B cell (primary cell): ENCODE measurements around the gene ITIH3. TPM values are rescaled to one million over a fixed set of nuclear protein-coding genes. Genes with fewer than 3 reads are reported as not detected.

Source experiments
- ATAC-seq: fragments of 200-7000 bp; cut with Tn5 transposase; one replicate; pipeline ENCODE4 v1.10.0; 2021; ENCODE audit warnings: low read depth, mild to moderate bottlenecking, moderate number of reproducible peaks, moderate library complexity
- CTCF ChIA-PET: fragments of 350-600 bp; sonication (Branson Sonifier 250); formaldehyde crosslinking; loops from one replicate; lab custom pipeline; 2021; ENCODE audit warnings: antibody characterized with exemption, inconsistent platforms; lab: Charles Lee
- POLR2A ChIA-PET: fragments of 350-600 bp; sonication (Branson Sonifier 250); formaldehyde crosslinking; loops from one replicate; lab custom pipeline; 2021; ENCODE audit warnings: antibody characterized with exemption; lab: Charles Lee
- DNase-seq: peaks from one replicate; pipeline ENCODE4 v3.0.0; 2013
- H2AFZ ChIP-seq: 2 replicates; pipeline ENCODE4 v1.6.1; 2012; ENCODE audit warnings: mild to moderate bottlenecking, low read depth, low read length; ENCODE audit not compliant: insufficient read depth, poor library complexity, severe bottlenecking
- H3K27ac ChIP-seq, 2 donors: 1 replicate in 1 of 2; 2 replicates in 1 of 2; pipeline ENCODE4 v1.5.1; 2012 to 2013; ENCODE audit warnings: low read length in 2 of 2, mild to moderate bottlenecking in 2 of 2, moderate library complexity in 1 of 2
- H3K27me3 ChIP-seq, 4 experiments: fragments of 200-600 bp in 1 of 4; sonication (generic) in 1 of 4; replicated peaks in 1 of 4; 1 replicate in 2 of 4; 2 replicates in 2 of 4; pipeline versions ENCODE4 v1.6.1 to v1.7.0; 2013 to 2016; ENCODE audit warnings: low read length in 3 of 4, mild to moderate bottlenecking in 2 of 4, mixed read lengths in 1 of 4, moderate library complexity in 1 of 4; ENCODE audit not compliant: insufficient read depth in 4 of 4, control insufficient read depth in 3 of 4; ENCODE audit errors: control extremely low read depth in 1 of 4
- H3K36me3 ChIP-seq, 2 experiments: replicated peaks in 1 of 2; 1 replicate in 1 of 2; 2 replicates in 1 of 2; pipeline versions ENCODE4 v1.6.1 to v1.7.1; 2013; ENCODE audit warnings: low read length in 1 of 2; ENCODE audit not compliant: insufficient read depth in 2 of 2, control insufficient read depth in 1 of 2; ENCODE audit errors: control extremely low read depth in 1 of 2, extremely low read depth in 1 of 2
- H3K4me1 ChIP-seq, 2 donors: fragments of 200-600 bp in 1 of 2; sonication (generic) in 1 of 2; 1 replicate in 1 of 2; 2 replicates in 1 of 2; pipeline versions ENCODE4 v1.5.1 to v1.6.1; 2013 to 2017; ENCODE audit warnings: low read length in 2 of 2; ENCODE audit not compliant: control insufficient read depth in 2 of 2, insufficient read depth in 2 of 2
- H3K4me2 ChIP-seq: replicated peaks from 2 replicates; pipeline ENCODE3; 2012; ENCODE audit warnings: mild to moderate bottlenecking, low read depth, low read length; ENCODE audit not compliant: poor library complexity, severe bottlenecking
- H3K4me3 ChIP-seq, 5 experiments: fragments of 200-600 bp in 1 of 5; sonication (generic) in 1 of 5; 1 replicate in 3 of 5; 2 replicates in 2 of 5; pipeline versions ENCODE4 v1.5.1 to v1.7.0; 2011 to 2016; ENCODE audit warnings: low read length in 4 of 5, mild to moderate bottlenecking in 4 of 5, low read depth in 2 of 5, control low read depth in 1 of 5, moderate library complexity in 1 of 5; ENCODE audit not compliant: insufficient read depth in 1 of 5; ENCODE audit errors: control extremely low read depth in 1 of 5, extremely low read depth in 1 of 5
- H3K79me2 ChIP-seq: fragments of 200-600 bp; sonication (generic); one replicate; pipeline ENCODE4 v1.6.0; 2016; ENCODE audit warnings: low read length; ENCODE audit not compliant: control insufficient read depth, insufficient read depth
- H3K9ac ChIP-seq: fragments of 200-600 bp; sonication (generic); 2 replicates; pipeline ENCODE4 v1.6.1; 2017; ENCODE audit warnings: mild to moderate bottlenecking, low read length, moderate library complexity
- H3K9me3 ChIP-seq, 3 donors: one replicate each; pipeline versions ENCODE4 v1.6.1 to v1.7.1; 2013; ENCODE audit warnings: low read length in 2 of 3; ENCODE audit not compliant: control insufficient read depth in 2 of 3, insufficient read depth in 1 of 3; ENCODE audit errors: control extremely low read depth in 1 of 3
- H4K20me1 ChIP-seq: 2 replicates; pipeline ENCODE4 v1.6.0; 2012; ENCODE audit warnings: mild to moderate bottlenecking, low read length; ENCODE audit not compliant: insufficient read depth, control insufficient read depth, poor library complexity, severe bottlenecking
- H3K27ac Mint-ChIP-seq: one replicate; pipeline ENCODE4 v1.8.0; 2021; ENCODE audit warnings: mixed read lengths
- H3K27me3 Mint-ChIP-seq: one replicate; pipeline ENCODE4 v1.8.0; 2021; ENCODE audit warnings: mixed read lengths
- H3K4me1 Mint-ChIP-seq: one replicate; pipeline ENCODE4 v1.8.0; 2021; ENCODE audit warnings: mixed read lengths
- H3K4me3 Mint-ChIP-seq: one replicate; pipeline ENCODE4 v1.8.0; 2021; ENCODE audit warnings: mixed read lengths
- H3K9me3 Mint-ChIP-seq: one replicate; pipeline ENCODE4 v1.8.0; 2022; ENCODE audit warnings: mixed read lengths; ENCODE audit not compliant: insufficient read depth
- EZH2 ChIP-seq: IDR thresholded peaks from 2 replicates; pipeline ENCODE4 v1.6.1; 2012; ENCODE audit warnings: borderline replicate concordance, low read depth, mild to moderate bottlenecking, moderate library complexity, low read length; ENCODE audit not compliant: insufficient read depth, poor library complexity, severe bottlenecking
- WGBS: methylation state at CpG from one replicate; pipeline ENCODE4 v1.1.5; 2013; ENCODE audit warnings: missing lambda C conversion rate; ENCODE audit not compliant: insufficient coverage; 5-methylcytosine and 5-hydroxymethylcytosine counted together
- intact Hi-C: fragments of 100-400 bp; cut with micrococcal nuclease; formaldehyde crosslinking; loops from one replicate; pipeline ENCODE4 v1.10.0; 2022
- polyA plus RNA-seq: library from polyadenylated mRNA; depleted of rRNA; stranded (reverse); fragments of >200 nt; gene quantifications from 2 replicates; pipeline ENCODE4 v1.2.3, GENCODE V29; 2012
- total RNA-seq, 2 donors: library from RNA; stranded (reverse); fragments of 120-200 nt in 1 of 2; gene quantifications; 1 replicate in 1 of 2; 2 replicates in 1 of 2; pipeline versions ENCODE4 v1.2.3 to v1.2.4, GENCODE V29; 2013 to 2022
- TF ChIP-seq, protein P1 (sequence below): fragments of 200-600 bp; IDR thresholded peaks from one replicate; pipeline ENCODE4 v1.8.0; 2022; ENCODE audit warnings: antibody characterized with exemption, mild to moderate bottlenecking

ITIH3 gene
- total and polyA plus RNA-seq, 2 donors (not counting 1 experiment from before 2014, with no cell fraction given), result not detected

DNA sequence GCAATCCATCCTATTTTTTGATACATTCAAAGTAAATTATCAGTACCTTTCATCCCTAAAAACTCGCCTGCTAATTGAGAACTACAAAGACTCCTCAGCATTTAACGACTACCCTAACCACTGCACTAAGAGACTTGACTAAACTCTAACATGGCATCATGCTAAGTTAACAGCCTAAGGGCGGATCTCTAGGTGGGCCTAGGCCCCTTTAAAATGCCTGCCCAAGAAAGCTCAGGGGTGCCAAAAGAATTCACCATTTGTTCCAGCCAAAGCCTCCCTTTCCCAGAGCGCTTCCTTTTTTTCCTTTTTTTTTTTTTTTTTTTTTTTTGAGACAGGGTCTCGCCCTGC, 23.3 kb upstream of the ITIH3 start:
- Histone ChIP-seq H3K27ac (peak overlapping the region; percentile 71 to 89), H4K20me1 (no peaks in the 10 kb centered on the region), H3K9ac (peak overlapping the region; percentile 85), H3K9me3 (no peaks in the 10 kb centered on the region), H3K4me3 (peak overlapping the region; percentile 57 to 85 (median 70)), H3K36me3 (peaks cover 0 to 2% of the 10 kb centered on the region in 2 experiments), H3K27me3 (no peaks in the 10 kb centered on the region), H3K4me1 (peaks cover 9 to 12% of the 10 kb centered on the region in 2 donors), H3K4me2 (peak overlapping the region; percentile 90), H3K79me2 (peaks cover 12% of the 10 kb centered on the region), H2AFZ (peak overlapping the region; percentile 87)
- WGBS, result 70% methylated on average over 5 of the region's 5 CpGs
- no peaks in the 10 kb centered on the region for H3K27me3 Mint-ChIP-seq
- intact Hi-C loops, result loop anchor here (1.0 to 2.0 kb wide), 4 partner anchors 8 to 273 kb away; partner anchors contain the start of genes SPCS1 and STIMATE
- ChIA-PET POLR2A (interaction anchor here (0.6 to 2.0 kb wide), 5 partner anchors 8 to 1271 kb away, joined by 3 to 15 read pairs (median 3); partner anchors contain the start of genes DCAF1, GLT8D1 and SPCS1), CTCF (interaction anchor here (1.1 to 2.5 kb wide), 4 partner anchors 8 to 275 kb away, joined by 4 to 9 read pairs (median 6); partner anchors contain the start of gene SFMBT1)
- H3K27ac Mint-ChIP-seq, result peak overlapping the region; percentile 98
- H3K4me1 Mint-ChIP-seq, result peaks cover 18% of the 10 kb centered on the region
- DNase-seq (no peak), ATAC-seq (no peak)
- H3K9me3 Mint-ChIP-seq, result no peaks in the 10 kb centered on the region
- peak overlapping the region; percentile 99 for H3K4me3 Mint-ChIP-seq
- TF ChIP-seq, protein P1, sequence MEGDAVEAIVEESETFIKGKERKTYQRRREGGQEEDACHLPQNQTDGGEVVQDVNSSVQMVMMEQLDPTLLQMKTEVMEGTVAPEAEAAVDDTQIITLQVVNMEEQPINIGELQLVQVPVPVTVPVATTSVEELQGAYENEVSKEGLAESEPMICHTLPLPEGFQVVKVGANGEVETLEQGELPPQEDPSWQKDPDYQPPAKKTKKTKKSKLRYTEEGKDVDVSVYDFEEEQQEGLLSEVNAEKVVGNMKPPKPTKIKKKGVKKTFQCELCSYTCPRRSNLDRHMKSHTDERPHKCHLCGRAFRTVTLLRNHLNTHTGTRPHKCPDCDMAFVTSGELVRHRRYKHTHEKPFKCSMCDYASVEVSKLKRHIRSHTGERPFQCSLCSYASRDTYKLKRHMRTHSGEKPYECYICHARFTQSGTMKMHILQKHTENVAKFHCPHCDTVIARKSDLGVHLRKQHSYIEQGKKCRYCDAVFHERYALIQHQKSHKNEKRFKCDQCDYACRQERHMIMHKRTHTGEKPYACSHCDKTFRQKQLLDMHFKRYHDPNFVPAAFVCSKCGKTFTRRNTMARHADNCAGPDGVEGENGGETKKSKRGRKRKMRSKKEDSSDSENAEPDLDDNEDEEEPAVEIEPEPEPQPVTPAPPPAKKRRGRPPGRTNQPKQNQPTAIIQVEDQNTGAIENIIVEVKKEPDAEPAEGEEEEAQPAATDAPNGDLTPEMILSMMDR, result no peak
- TF ChIP-seq EZH2, result no peak

DNA sequence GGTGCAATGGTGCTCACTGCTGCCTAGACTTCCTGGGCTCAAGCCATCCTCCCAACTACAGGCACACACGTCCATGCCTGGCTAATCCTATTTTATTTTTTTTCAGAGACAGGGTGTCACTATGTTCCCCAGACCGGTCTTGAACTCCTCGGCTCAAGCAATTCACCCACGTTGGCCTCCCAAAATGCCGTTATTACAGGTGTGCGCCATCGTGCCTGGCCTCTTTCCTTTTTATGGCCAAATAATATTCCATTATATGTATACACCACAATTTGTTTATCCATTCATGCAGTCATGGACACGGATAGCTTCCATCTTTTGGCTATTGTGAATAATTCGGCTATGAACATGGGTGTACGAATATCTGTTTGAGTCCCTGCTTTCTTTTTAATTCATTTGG, 22.9 kb upstream of the ITIH3 start:
- peak overlapping the region; percentile 71 to 89 for H3K27ac ChIP-seq
- H3K9ac ChIP-seq, result no peak overlapping the region

More for the DNA sequence above, 22.9 kb upstream of the ITIH3 start:
- H3K4me3 ChIP-seq, result no peak overlapping the region
- Mint-ChIP-seq H3K4me3 (peak overlapping the region; percentile 64), H3K4me1 (peaks cover 18% of the 10 kb centered on the region), H3K27me3 (no peaks in the 10 kb centered on the region), H3K9me3 (no peaks in the 10 kb centered on the region), H3K27ac (peak overlapping the region; percentile 54)
- H3K9me3 ChIP-seq, result no peaks in the 10 kb centered on the region
- WGBS, result 100% methylated on average over 7 of the region's 10 CpGs
- CTCF ChIA-PET, result interaction anchor here (1.1 to 2.5 kb wide), 4 partner anchors 8 to 274 kb away, joined by 4 to 9 read pairs (median 6); partner anchors contain the start of gene SFMBT1
- peaks cover 9 to 12% of the 10 kb centered on the region in 2 donors for H3K4me1 ChIP-seq
- TF ChIP-seq, protein P1, result no peak
- TF ChIP-seq EZH2, result no peak
- no peaks in the 10 kb centered on the region for H4K20me1 ChIP-seq
- DNase-seq (no peak), ATAC-seq (no peak)
- H3K27me3 ChIP-seq, result no peaks in the 10 kb centered on the region
- H3K36me3 ChIP-seq, result peaks cover 0 to 2% of the 10 kb centered on the region in 2 experiments
- peak overlapping the region; percentile 87 for H2AFZ ChIP-seq
- H3K4me2 ChIP-seq, result peak overlapping the region; percentile 90
- POLR2A ChIA-PET, result interaction anchor here (0.5 to 2.0 kb wide), 4 partner anchors 8 to 1271 kb away, joined by 3 to 15 read pairs (median 4); no protein-coding TSS in a partner anchor
- H3K79me2 ChIP-seq, result peaks cover 12% of the 10 kb centered on the region
- intact Hi-C loops, result loop anchor here (1.0 to 2.0 kb wide), 4 partner anchors 8 to 273 kb away; partner anchors contain the start of genes SPCS1 and STIMATE
